Measurements from ENCODE around the gene ADGRD1.

- TF ChIP-seq CTCF (IDR thresholded peaks at IDR 0.05), result no peak
- TF ChIP-seq POLR2A (IDR thresholded peaks at IDR 0.05), result no peak
Observed at GRCh38 chr12:131048611-131048990, 94.9 kb downstream of the ADGRD1 start.
